ENCODE data around the gene BBX. TPM values are rescaled to one million over a fixed set of nuclear protein-coding genes. Genes with fewer than 3 reads are reported as not detected.

The BBX gene
- total and polyA plus RNA-seq, 2 of the 13 experiments (the other 11 are each of a cell fraction or from before 2014, with no cell fraction given): 13.7 to 23.2 TPM

DNA sequence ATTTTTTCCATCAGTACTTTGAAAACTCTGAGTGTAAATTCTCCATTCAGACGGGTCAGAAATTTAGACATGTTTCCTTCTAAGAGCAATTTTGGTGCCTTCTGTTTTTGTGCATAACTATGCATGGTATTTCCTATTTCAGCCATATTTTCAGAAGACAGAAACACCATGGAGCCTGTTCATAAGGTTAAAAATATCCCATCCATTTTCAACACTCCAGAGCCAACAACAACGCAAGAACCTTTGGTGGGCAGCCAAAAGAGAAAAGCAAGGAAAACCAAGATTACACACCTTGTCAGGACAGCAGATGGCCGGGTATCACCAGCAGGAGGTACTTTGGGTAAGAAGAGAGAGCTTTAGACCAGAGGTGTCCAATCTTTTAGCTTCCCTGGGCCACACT lies 275.6 kb downstream of the BBX start:
- H2AFZ ChIP-seq (ENCODE audit: low read length): no peak overlapping the region
- no peak overlapping the region for H3K4me3 ChIP-seq (replicated peaks in 1 of 3; ENCODE audit: insufficient read depth in 1 of 3, low read depth in 2 of 3, low read length in 3 of 3)
- no peak overlapping the region for H3K4me2 ChIP-seq (ENCODE audit: low read depth, low read length)
- ATAC-seq: no peak
- BruUV-seq (replicated peaks): no TSS peak
- ChIA-PET CTCF (ENCODE audit: low intra/inter-chr PET ratio, low total read pairs) (no interaction called here), POLR2A (no interaction called here)
- peaks cover 18 to 45% of the 10 kb centered on the region in 2 experiments for H3K36me3 ChIP-seq (replicated peaks in 1 of 2; ENCODE audit: control insufficient read depth in 1 of 2, insufficient read depth in 2 of 2, low read length in 2 of 2)
- in situ Hi-C loops (cut with HindIII; ENCODE audit: extremely low pct_ligation_motif_present, low pct_unique_long_range_greater_than_20kb) (no loop called here), intact Hi-C loops (cut with micrococcal nuclease; ENCODE audit: unreplicated experiment) (no loop called here)
- FAIRE-seq: no peak
- H3K27me3 ChIP-seq (ENCODE audit: control insufficient read depth in 1 of 2, insufficient read depth in 2 of 2, low read length in 2 of 2): no peaks in the 10 kb centered on the region
- TF ChIP-seq ZBTB44 (CRISPR knock-in tag; IDR thresholded peaks at IDR 0.05) (no peak), ZSCAN30 (CRISPR knock-in tag; IDR thresholded peaks at IDR 0.05) (no peak), MAFK (conservative IDR thresholded peaks at IDR 0.05 in 1 of 2, IDR thresholded peaks at IDR 0.05 in 1 of 2; ENCODE audit: low read length in 2 of 2) (no peak)
- peaks cover 14% of the 10 kb centered on the region for H3K4me1 ChIP-seq (ENCODE audit: insufficient read depth, low read length)
- H3K27ac ChIP-seq (ENCODE audit: extremely low read length, insufficient read depth, low read length): no peak overlapping the region
- H3K79me2 ChIP-seq (ENCODE audit: insufficient read depth, low read length): no peaks in the 10 kb centered on the region
- DNase-seq (ENCODE audit: low spot score): no peak
- H4K20me1 ChIP-seq (ENCODE audit: insufficient read depth, low read length): no peaks in the 10 kb centered on the region
- WGBS (ENCODE audit: low lambda C conversion rate): 99% methylated on average over 3 of the region's 3 CpGs
- no peak overlapping the region for H3K9ac ChIP-seq (ENCODE audit: insufficient read depth, low read depth, low read length)
- H3K9me3 ChIP-seq (ENCODE audit: low read length): no peaks in the 10 kb centered on the region

DNA sequence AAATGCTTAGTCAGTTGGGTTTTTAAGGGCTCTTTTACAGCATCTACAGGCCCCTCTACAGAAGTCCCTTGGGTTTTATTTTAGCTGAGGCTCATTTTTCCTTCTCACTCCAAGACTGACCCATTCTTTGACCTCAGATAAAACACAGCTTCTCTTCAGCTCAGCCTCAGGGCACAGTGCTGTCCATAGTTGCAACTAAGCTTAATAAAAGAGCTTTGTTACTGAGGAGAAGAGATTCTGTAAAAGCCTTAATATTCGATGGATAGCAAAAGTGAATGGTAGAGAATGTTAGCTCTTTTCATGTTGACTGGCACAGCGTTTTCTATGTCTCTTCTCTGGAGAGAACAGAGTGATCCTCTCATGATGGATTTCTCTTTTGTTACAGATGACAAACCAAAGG lies 277.9 kb downstream of the BBX start:
- FAIRE-seq (no peak), ATAC-seq (no peak), DNase-seq (ENCODE audit: low spot score) (no peak)
- no peak overlapping the region for H3K4me2 ChIP-seq (ENCODE audit: low read depth, low read length)
- no peak overlapping the region for H2AFZ ChIP-seq (ENCODE audit: low read length)
- WGBS (ENCODE audit: low lambda C conversion rate): 100% methylated on average over 2 of the region's 2 CpGs
- H3K79me2 ChIP-seq (ENCODE audit: insufficient read depth, low read length): no peaks in the 10 kb centered on the region
- peaks cover 14% of the 10 kb centered on the region for H3K4me1 ChIP-seq (ENCODE audit: insufficient read depth, low read length)
- ChIA-PET CTCF (ENCODE audit: low intra/inter-chr PET ratio, low total read pairs) (no interaction called here), POLR2A (no interaction called here)
- no peaks in the 10 kb centered on the region for H3K9me3 ChIP-seq (ENCODE audit: low read length)
- intact Hi-C loops (cut with micrococcal nuclease; ENCODE audit: unreplicated experiment): no loop called here
- BruUV-seq (replicated peaks): no TSS peak
- no peak overlapping the region for H3K27ac ChIP-seq (ENCODE audit: extremely low read length, insufficient read depth, low read length)
- no peaks in the 10 kb centered on the region for H4K20me1 ChIP-seq (ENCODE audit: insufficient read depth, low read length)
- no peak overlapping the region for H3K9ac ChIP-seq (ENCODE audit: insufficient read depth, low read depth, low read length)
- H3K27me3 ChIP-seq (ENCODE audit: control insufficient read depth in 1 of 2, insufficient read depth in 2 of 2, low read length in 2 of 2): no peaks in the 10 kb centered on the region
- no peak overlapping the region for H3K4me3 ChIP-seq (replicated peaks in 1 of 3; ENCODE audit: insufficient read depth in 1 of 3, low read depth in 2 of 3, low read length in 3 of 3)
- in situ Hi-C loops (cut with HindIII; ENCODE audit: extremely low pct_ligation_motif_present, low pct_unique_long_range_greater_than_20kb): no loop called here
- H3K36me3 ChIP-seq (replicated peaks in 1 of 2; ENCODE audit: control insufficient read depth in 1 of 2, insufficient read depth in 2 of 2, low read length in 2 of 2): peaks cover 16 to 55% of the 10 kb centered on the region in 2 experiments
- no peak for TF ChIP-seq ZNF234 (CRISPR knock-in tag; conservative IDR thresholded peaks at IDR 0.05)
- TF ChIP-seq CENPT (CRISPR knock-in tag; IDR thresholded peaks at IDR 0.05; ENCODE audit: low read depth): no peak
- TF ChIP-seq SNRNP70 (IDR thresholded peaks at IDR 0.05; ENCODE audit: low read depth, low read length): no peak
- no peak for TF ChIP-seq RXRA (CRISPR knock-in tag; IDR thresholded peaks at IDR 0.05)
- TF ChIP-seq JDP2 (CRISPR knock-in tag; IDR thresholded peaks at IDR 0.05; ENCODE audit: borderline replicate concordance): no peak
- TF ChIP-seq TEAD3 (CRISPR knock-in tag; optimal IDR thresholded peaks at IDR 0.05; ENCODE audit: borderline replicate concordance): no peak
- TF ChIP-seq ZSCAN29 (CRISPR knock-in tag; conservative IDR thresholded peaks at IDR 0.05): no peak
- no peak for TF ChIP-seq PAF1 (CRISPR knock-in tag; IDR thresholded peaks at IDR 0.05)
- TF ChIP-seq HMG20A (CRISPR knock-in tag; IDR thresholded peaks at IDR 0.05; ENCODE audit: borderline replicate concordance): no peak
- TF ChIP-seq, protein P1, sequence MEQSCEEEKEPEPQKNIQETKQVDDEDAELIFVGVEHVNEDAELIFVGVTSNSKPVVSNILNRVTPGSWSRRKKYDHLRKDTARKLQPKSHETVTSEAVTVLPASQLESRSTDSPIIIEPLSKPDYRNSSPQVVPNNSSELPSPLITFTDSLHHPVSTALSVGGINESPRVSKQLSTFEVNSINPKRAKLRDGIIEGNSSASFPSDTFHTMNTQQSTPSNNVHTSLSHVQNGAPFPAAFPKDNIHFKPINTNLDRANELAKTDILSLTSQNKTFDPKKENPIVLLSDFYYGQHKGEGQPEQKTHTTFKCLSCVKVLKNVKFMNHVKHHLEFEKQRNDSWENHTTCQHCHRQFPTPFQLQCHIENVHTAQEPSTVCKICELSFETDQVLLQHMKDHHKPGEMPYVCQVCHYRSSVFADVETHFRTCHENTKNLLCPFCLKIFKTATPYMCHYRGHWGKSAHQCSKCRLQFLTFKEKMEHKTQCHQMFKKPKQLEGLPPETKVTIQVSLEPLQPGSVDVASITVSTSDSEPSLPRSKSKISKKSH (CRISPR knock-in tag; IDR thresholded peaks at IDR 0.05; ENCODE audit: borderline replicate concordance): no peak
- no peak for TF ChIP-seq ZNF770 (CRISPR knock-in tag; IDR thresholded peaks at IDR 0.05)
- no peak for TF ChIP-seq RFX5 (IDR thresholded peaks at IDR 0.05; ENCODE audit: low read depth, low read length)
